G401 (cell line): ENCODE measurements around the gene YOD1. TPM values are rescaled to one million over a fixed set of nuclear protein-coding genes. Genes with fewer than 3 reads are reported as not detected.
A peak's percentile ranks its signal among the peaks of the same experiment; 100 is the strongest.

Experiments
- DNase-seq: peaks from one replicate; pipeline ENCODE4 v3.0.0-alpha.2; 2015; ENCODE audit warnings: low spot score
- in situ Hi-C: cut with HindIII; loops from 2 replicates; pipeline ENCODE4 v1.10.0; 2016; ENCODE audit warnings: low sequenced_read_pairs, mixed read lengths
- total RNA-seq: library from RNA; depleted of rRNA; stranded (reverse); fragments of >200 nt; shearing (Covaris generic); gene quantifications from 2 replicates; pipeline ENCODE4 v1.2.3, GENCODE V29; 2014

The YOD1 gene
- total RNA-seq, 1 experiment from 2014 or later: 14.9 TPM

DNA sequence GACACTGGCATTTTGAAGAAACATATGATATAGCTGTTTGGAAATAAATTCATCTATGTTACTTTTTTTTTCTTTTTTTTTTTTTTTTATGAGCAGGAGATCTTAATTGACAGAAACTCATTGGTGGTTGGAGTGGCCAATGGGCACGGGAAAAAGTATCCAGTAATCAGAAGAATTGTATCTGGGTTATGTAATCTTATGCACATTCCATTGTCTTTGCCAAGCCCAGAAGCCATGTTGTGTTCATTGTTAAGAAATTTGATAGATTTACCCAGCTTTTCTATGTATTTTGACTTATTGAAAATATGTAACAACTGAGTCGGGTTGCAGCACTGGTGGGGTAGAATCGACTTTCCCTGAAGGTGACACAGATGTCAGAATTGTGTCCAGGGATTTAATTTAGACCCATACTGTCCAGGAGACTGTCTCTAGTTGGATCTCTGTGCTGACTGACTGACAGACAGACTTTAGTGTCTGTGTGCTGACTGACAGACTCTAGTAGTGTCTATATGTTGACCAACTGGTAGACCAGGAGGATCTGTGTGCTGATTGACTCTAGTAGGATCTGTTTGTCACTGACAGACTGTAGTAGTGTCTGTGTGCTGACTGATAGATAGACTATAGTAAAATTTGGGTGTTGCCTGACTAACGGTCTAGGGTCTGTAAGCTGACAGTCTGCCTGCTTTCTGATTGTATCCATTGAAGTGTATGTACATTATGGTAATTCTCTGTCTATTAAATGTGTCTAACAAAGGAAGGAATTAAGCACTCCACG lies 25.4 kb upstream of the YOD1 start:
- in situ Hi-C loops: no loop called here
- no peak for DNase-seq

DNA sequence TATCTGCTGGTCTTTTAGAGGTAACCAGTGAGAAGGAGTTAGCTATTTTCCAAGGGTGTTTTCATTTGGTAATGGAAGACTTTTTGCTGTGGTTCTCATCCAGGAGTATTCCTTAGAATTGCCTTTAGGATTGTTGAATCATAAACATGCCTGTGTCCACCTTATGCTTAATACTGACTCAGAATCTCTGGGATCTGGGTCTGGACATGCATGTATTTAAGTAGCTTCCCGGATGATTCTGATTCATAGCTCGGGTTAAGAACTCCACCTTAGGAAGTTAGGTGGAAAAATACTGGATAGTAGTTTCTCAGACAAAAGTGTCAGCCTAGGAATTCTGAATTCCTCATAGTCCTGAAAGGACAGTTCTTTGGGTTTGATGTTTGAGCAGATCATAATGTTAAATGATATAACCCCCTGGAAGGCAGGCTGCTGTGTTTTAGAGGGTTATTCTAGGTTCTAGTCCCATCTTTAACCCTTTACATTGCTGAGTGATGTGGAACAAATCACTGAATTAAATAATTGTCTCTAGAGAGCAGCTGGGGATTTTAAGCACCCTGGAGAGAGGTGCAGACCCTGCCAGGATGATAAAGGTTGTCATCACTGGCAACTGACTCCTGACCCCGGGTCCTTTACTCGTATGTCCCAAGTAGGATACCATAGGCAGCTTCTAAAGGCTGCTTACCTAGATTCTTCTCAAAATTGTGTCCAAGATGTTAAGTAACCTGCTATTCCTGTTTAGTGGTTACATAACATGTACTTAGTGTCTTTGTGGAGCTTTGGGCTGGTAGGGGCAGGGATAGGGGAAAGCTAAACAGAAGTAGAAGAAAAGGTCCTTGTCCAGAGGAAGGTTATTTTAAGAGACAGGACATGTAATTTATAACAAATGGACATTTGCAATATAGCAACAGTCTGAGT lies 23.2 kb upstream of the YOD1 start:
- in situ Hi-C loops: no loop called here
- DNase-seq: no peak

DNA sequence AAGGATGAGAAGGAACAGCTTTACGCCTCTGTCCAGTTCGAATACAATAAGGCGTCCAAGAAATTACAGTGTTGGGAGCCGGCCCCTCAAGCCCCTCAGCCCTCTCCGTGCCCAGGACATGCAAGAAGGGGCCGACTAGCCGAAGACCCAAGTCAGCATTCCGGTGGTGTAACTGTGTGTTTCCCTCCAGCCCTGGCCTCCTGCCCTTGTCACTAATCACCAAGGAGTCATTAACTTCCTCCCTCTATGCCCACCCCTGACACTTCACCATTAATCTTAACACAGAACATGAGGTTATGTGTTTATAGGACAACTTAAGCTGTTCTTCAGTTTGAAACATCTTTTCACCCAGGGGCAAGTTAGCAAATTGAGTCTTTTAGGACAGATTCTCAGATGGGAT lies 21.2 kb upstream of the YOD1 start:
- no peak for DNase-seq
- in situ Hi-C loops: no loop called here

DNA sequence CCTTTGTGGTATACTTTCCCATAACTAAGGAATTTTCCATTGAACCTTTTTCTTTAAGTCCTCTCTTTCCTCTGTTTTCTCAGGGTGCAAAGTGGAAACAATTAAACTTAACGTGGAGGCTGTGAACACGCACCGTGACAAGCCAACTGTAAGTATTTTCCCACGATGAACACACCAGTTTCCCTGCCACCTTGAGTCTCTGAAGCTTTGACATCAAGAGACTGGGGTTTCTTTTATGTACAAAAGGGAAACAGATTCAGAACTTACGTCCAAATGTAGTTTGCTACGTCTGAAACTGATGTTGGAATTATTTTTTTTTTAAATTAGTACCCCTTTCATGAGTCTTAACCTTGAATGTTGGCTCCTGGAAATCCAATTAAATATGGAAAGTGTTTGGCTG lies 20.4 kb upstream of the YOD1 start:
- in situ Hi-C loops: no loop called here
- no peak for DNase-seq

DNA sequence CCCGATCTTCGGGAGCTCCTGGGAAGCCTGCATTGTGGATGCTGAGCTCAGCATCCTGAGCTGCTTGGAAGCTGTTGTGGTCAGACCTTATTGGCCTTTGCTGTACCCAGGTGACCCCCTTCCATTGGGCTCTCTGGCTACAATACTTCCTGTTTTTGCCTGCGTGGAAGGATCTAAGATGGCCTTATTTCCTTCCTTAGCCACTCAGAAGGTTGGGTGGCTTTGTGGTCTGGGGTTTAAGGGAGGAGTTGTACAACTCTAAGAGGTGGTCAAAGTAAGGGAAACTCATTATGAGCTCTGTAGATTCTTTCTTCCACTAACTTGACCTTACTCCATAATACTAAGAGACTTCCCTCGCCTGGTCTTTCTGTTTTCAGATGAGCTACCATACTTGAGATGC lies 19.8 kb upstream of the YOD1 start:
- in situ Hi-C loops: no loop called here

DNA sequence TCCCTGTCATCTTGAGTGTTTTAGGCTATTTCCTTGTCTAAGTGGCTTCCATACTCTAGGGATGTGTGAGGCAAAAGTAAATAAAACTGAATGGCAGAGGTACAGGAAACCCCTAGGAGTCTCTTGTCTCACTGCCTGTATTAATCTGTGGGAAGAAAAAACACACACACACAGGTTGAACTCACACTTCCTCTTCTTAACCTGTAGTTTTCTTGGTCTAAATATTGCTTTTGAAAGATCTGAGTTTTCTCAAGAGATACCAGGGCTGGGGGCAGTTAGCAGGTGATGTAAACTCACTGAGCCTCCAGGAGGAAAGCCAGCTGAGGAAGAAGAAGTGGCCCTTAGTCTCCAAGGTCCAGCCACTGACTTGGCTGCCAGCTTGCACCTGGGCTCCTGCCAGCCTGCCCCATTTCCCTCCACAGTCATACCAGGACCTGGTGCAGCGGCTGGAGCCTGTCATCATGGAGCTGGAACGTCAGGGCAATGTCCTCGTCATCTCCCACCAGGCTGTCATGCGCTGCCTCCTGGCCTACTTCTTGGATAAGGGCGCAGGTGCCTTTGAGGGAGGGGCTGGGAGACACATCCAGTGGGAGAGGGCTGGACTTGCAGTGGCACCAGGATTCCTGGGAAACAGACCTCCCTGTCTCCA lies 19.0 kb upstream of the YOD1 start:
- no peak for DNase-seq
- in situ Hi-C loops: no loop called here

More for the DNA sequence above, 19.8 kb upstream of the YOD1 start:
- no peak for DNase-seq

DNA sequence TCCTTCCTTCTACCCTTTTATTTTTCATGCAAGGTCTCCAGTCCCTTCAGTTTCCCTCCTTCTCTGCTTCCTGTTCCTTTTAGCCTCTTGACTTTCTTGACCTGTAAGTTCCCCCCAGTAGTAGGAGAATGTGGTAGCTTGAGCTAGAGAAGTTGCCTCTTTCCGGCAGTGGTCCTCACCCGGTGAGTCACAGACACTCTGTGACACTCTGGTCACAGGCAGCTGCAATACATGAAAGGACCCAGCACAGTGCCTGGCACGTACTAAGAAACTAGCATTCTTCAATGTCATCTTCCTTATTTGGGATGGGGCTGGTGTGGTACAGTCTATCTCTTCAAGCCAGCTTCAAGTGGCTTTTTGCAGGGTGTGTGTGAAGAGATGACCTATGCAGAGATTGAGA lies 18.1 kb upstream of the YOD1 start:
- DNase-seq: no peak
- in situ Hi-C loops: no loop called here

DNA sequence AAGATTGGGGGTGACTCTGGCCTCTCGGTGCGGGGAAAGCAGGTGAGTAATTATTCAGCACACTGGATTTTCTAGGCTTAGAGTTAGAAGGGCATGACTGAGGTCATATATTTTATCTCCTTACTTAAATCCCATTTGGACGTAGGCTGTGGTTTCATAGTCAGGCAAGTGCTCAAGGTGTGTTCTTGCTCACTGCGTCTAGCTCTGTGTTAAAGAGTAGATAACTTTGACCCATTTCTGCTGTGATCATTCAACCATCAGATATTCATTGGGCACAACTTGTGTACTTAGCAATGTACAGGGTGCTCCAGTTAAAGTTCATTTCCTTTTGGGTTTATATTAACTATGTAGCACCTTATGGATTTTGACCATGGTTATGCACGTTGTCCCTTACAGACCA lies 16.7 kb upstream of the YOD1 start:
- in situ Hi-C loops: no loop called here
- DNase-seq: no peak

DNA sequence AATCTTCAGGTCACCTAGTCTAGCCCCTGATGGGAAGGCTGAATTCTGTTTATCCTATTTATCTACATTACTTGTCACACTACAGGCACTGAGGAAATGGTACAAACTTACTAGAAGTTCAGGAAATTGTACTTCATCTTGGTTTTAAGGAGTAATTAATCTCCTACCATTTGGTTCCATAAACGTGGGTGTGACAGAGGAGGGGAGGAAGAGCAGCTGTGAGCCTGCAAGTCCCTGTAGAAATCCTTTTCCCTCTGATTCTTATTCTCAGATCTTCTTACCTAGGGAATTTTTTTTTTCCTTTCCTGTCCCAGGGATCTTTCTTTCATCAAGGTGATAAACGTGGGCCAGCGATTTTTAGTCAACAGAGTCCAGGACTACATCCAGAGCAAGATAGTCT lies 16.2 kb upstream of the YOD1 start:
- in situ Hi-C loops: no loop called here
- no peak for DNase-seq

DNA sequence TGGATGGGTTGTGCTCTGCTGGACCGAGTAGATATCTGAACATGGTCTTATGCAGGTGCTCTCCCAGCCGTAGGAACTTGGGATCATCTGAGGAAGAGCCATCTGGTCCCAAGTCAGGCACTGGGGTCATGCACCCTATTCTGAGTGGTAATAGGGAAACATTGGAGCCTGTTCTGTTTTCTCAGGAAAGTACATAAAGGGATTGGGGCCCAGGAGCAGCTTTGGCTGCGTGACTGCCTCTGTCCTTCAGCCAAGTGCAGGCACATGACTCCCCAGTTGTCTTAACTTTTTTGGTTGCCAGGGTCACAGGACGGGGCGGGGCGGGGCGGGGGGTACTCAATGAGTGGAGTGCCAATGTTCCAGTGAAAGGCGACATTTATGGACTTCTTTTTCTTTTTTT lies 13.6 kb upstream of the YOD1 start:
- no peak for DNase-seq
- in situ Hi-C loops: no loop called here

DNA sequence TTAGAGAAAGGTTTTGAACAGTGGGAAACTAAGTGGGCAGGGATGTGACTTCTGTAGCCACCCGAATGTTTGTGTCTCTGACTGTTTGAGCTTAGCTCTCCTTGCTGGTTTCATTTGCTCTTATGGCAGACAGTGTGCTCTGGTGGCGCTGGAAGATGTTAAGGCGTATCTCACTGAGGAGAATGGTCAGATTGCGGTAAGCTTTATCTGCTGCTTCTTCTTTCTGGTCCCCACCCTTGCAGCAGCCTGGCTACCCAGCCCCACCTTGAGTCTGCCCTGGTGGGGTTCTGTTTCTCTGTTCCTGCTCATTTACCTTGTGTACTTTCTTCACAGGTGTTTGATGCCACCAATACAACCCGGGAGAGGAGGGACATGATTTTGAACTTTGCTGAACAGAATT lies 12.0 kb upstream of the YOD1 start:
- in situ Hi-C loops: no loop called here
- no peak for DNase-seq

DNA sequence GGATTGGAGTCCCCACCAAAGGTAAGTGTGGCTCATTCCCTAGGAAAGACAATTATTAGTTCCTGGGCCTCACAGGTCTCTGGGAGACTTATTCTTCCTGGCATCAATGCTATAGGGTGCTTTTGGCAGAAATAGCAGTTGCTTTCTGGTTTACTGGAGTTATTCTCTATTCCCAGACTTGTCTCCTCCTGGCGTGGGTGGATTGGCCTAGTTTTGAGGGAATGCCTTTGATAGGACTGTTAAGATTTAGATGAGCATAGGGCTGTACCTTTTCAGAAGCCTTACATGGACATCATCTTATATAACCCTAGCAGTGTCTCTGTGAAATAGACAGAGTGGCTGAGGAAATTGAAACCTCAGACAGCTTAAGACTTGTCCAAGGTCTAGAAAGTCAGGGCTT lies 11.1 kb upstream of the YOD1 start:
- no peak for DNase-seq
- in situ Hi-C loops: no loop called here

DNA sequence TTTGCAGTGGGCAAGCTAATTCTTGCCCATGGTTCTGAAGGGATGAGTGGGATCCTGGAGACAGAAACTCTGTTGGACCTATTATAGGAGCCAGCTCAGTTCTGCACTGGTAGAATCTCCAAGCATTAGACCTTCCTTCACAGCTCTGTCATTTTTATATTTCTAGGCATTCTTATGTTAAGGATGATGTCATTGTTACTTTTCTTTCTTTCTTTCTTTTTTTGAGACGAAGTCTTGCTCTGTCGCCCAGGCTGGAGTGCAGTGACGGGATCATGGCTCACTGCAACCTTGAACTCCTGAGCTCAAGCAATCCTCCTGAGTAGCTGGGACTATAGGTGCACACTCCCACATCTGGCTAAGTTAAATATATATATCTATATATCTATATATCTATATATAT lies 9.6 kb upstream of the YOD1 start:
- no peak for DNase-seq
- in situ Hi-C loops: no loop called here

DNA sequence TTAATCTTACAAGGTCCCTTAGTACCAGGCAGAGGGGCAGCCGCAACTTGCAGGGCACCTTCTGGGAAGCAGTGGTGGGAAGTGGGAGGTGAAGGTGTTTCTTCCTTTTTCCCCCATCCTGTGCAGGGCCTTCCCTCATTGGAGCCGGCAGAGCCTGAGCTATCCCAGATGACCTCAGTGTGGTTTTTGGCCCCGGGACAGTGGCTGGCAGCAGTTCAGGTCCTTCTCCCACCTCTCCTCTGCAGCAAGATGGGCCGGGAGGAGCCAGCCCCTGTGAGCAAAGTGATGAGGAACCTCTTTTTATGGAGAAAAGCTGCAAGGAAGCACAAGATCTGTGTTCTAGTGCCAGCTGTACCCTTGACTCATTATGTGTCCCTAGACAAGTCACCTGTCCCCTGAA lies 8.9 kb upstream of the YOD1 start:
- no peak for DNase-seq
- in situ Hi-C loops: no loop called here

DNA sequence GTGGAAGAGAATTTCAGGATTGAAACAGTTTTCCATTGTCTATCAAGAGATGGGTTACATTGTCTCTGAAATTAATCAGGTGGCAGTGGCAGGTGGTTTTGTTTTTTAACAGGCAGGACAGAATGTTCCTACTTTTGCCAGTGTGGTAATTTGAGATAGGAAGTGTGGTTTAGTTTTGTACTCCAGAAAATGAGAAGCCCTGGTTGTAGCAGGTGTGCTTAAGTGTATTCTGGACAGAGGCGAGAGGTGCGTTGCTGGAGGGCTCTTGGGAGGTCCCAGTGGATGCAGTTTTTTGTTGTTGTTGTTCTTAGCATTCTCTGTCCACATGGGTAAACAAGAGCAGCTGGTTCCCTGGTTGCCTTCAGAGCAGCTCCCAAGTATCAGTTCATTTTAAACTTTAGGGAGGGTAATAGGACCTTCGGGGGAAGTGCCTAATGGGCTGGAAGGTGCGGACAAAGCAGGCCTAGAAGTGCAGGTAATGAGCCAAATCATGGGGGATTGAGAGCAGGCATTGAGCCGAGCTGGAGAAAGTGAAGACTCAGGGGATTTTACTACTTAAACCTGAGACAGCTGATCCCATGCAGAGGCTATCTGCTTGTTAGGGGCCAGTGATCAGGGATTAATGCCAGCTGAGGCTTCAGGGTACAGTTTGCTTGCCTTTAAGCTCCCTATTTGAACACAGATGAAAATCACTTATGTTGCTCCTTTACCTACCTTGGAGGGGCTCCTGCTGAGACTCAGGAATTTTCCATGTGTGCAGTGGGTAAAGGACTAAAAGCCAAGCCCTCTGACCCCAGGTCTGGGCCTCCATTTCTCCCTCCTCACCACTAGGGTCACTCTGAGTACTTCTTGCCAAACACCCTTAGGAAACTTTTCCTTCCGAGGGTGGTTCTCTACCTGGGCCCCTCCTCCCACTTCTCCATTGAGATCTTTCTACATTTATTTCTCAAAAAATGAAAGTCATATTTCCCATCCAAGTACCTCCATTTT lies 8.2 kb upstream of the YOD1 start:
- in situ Hi-C loops: no loop called here
- DNase-seq: no peak

DNA sequence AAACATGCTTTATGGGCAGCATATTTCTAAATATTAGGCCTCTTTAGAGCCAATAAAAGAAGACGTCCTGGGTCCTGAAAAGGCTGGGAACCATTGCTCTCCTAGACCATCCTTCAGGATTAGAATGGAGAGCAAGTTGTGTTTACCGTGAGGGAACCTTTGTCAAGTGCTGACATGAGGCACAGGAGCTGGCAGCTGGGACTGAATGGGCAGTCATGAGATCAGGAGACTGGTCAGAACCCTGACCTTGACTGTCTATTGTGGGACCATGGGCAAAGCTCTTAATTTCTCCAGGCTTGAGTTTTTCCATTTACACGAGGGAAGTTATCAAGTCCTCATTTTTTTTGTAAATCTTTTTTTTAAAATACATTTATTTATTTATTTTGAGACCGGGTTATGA lies 7.2 kb upstream of the YOD1 start:
- in situ Hi-C loops: no loop called here
- no peak for DNase-seq

DNA sequence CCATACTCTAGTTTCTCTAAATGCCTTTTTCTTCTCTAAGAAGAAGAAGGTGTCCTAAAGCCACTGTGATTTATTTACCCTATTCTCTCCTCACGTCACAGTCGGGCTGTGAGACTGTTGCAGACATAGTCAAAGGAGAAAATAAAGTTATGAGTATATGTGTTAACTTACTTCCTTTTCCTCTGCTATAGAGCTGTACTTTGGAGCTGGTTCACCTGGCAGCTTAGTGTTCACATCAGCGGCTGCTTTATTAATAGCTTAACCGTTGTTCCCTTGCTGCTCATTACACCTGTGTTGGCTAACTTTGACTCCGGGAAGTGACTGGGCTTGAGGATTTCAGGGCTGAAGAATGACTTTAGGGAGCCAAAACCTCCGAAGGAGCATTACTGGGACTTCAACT lies 5.7 kb upstream of the YOD1 start:
- in situ Hi-C loops: no loop called here

DNA sequence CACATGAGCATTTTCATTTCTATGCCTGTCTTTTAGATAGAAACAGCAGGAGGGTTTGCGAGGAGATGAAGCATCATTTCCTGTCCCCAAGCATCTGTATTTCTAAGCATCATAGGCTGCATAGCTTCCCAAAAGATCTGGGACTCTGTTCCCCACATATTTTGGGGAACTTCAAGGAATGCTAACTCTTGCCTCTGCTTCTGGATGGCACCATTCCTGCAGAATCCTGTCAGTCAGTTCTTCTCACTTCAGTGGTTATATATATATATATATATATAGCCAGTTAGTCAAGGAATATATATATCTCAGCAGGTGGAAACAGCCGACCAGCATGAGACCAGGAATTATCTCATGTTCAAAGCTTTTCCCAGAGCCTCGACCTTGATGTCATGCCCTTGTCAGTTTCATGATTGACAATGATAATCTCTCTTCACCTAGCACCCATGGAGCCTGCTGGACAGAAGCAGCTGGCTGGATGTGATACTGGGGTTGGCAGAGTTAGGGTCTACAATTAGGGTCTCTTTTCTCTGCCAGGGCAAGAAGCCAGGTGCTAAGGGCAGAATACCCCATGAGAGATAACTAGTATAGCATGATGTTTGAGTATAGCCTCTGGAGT lies 4.5 kb upstream of the YOD1 start:
- DNase-seq: no peak
- in situ Hi-C loops: no loop called here

More for the DNA sequence above, 5.7 kb upstream of the YOD1 start:
- DNase-seq: no peak

DNA sequence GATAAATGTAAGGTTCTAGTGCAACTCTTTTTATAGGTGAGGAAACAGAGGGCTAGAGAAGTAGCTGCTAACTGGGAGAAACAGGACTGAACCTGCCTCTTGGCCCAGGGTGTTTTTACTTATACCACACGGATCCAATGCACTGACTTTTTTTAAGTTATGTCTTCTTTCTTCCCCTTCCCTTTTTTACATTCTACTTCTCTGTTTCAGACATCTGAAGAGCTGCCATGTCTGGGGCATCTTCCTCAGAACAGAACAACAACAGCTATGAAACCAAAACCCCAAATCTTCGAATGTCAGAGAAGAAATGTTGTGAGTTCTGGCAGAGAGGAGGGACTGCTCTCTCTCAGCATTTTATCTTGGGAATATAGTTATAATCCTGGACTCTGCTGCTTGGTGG lies 3.5 kb upstream of the YOD1 start:
- DNase-seq: peak; percentile 3
- in situ Hi-C loops: no loop called here
